Limb (tissue), 2 donors: ENCODE measurements around the gene OSBP2.
"Not testable (repeated sequence)": the region's sequence is repeated elsewhere in the genome, so short reads cannot be mapped to it uniquely, and the experiment has no call there.

Experiments
- DNase-seq, 2 donors: peaks; one replicate each; pipeline ENCODE4 v3.0.0-alpha.2; 2016; ENCODE audit errors: extremely low spot score in 2 of 2

The OSBP2 gene

GRCh38 chr22:30717952-30718351, 23.3 kb downstream of the OSBP2 start:
- no peak for DNase-seq

DNA sequence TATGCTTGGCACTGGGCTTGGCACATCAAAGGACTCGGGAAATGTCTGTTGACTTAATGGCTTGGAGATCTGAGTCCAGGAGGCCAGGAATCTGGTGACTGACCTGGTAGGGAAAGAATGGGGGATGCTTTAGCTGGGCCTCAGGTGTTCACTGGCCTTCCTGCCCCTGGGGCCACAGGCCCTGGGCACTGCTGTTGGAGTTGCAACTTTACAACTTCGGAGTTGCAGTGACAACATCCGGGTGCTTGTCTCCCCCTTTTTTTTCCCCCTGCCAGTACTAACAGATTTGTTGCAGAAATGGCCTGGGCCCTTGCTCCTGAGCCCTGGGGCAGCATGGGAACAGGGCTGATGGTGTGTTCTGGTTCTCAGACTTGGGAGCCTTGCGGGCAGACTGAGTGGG, 23.8 kb downstream of the OSBP2 start:
- DNase-seq, result no peak

DNA sequence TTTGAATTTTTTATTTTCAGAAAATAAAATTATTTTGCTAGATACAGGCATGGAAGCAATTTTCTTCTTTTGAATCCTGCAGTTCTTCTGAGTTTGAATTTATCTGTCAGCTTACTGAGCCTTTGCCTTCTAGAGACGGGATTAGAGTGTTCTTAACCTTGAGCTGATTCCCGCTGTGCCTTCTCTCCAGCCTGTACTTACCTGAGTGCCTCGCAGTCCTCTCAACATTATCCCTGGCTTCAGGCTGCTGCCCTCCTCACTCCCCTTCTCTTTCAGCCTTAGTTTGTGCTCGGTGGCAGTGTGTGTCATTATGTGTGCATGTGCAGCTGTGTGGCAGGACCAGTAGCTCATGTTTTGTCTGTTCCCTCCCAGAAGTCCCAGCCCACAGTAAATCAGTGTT, 24.3 kb downstream of the OSBP2 start:
- DNase-seq, result no peak

- no peak for DNase-seq
Measured at GRCh38 chr22:30720263-30720837, 25.7 kb downstream of the OSBP2 start.

DNA sequence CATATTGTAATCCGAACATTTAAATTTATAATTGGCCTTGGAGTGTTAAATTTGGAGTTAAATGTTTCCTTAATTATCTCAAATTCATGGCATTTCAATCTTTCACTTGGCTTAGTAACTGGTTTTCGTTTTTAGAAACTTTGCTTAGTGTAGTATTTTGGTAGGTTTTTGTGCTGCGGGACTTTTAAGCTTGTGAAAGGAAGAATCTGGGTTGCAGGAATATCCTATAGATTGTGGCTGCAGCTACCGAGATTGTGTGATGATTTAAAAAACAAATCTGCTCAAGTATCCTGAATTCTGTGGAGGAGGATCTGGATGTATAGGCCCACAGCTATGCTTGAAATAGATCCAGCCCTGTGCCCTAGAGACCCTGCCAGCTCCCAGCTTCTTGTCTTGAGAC, 27.1 kb downstream of the OSBP2 start:
- no peak for DNase-seq

- DNase-seq, result no peak
Measured at GRCh38 chr22:30728826-30729225, 34.2 kb downstream of the OSBP2 start.

GRCh38 chr22:30731658-30732057, 37.0 kb downstream of the OSBP2 start:
- DNase-seq, result no peak

DNA sequence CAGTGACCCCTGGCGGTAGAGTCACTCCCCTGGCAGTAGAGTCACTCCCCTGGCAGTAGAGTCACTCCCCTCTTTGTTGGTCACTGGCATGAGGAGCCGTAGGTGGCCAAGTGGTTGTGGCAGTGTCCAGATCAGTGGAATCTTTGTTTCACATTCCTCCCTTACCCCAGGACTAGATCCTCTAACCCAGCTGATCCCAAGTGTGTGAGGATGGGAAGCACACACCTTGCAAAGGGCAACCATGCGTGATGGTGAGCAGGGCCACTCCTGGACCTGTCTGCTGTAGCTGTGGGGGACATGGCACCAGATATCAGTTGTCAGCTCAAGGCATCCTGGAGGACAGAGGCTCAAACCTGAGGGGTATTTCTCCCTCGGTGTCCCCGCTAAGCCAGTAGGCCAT, 37.8 kb downstream of the OSBP2 start:
- DNase-seq, result no peak

DNA sequence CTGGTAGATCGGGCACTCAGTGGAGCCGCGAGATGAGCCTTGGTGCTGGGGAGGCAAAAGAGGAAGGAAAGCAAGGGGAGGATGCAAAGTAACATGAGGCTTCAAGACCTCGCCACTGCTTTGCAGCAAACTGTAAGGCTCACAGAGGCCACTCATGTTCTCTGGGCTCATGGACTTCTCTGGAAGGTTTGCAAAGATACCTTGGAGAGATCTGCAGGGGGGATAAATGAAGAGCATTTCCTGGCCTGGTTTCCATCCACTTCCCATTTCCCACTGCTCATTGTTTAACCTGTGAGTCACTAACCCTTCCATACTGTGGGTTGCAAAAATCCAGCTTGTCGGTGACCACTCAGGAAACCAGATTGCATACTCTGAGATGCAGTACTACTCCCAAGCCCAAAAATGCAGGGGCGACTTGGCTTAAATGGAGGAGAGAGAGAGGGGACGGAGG, 38.5 kb downstream of the OSBP2 start:
- DNase-seq, result no peak

DNA sequence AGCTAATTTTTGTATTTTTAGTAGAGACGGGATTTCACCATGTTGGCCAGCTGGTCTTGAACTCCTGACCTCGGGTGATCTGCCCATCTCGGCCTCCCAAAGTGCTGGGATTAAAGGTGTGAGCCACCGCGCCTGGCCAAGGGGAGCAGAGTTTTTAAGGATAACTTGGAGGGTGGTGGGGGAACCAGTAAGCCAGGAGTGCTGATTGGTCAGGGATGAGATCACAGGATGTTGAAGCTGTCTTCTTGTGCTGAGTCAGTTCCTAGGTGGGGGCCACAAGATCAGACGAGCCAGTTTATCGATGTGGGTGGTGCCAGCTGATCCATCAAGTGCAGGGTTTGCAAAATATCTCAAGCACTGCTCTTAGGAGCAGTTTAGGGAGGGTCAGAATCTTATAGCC, 45.3 kb downstream of the OSBP2 start:
- not testable (repeated sequence) for DNase-seq

- DNase-seq, result not testable (repeated sequence)
Measured at GRCh38 chr22:30740511-30740910, 45.8 kb downstream of the OSBP2 start.

DNA sequence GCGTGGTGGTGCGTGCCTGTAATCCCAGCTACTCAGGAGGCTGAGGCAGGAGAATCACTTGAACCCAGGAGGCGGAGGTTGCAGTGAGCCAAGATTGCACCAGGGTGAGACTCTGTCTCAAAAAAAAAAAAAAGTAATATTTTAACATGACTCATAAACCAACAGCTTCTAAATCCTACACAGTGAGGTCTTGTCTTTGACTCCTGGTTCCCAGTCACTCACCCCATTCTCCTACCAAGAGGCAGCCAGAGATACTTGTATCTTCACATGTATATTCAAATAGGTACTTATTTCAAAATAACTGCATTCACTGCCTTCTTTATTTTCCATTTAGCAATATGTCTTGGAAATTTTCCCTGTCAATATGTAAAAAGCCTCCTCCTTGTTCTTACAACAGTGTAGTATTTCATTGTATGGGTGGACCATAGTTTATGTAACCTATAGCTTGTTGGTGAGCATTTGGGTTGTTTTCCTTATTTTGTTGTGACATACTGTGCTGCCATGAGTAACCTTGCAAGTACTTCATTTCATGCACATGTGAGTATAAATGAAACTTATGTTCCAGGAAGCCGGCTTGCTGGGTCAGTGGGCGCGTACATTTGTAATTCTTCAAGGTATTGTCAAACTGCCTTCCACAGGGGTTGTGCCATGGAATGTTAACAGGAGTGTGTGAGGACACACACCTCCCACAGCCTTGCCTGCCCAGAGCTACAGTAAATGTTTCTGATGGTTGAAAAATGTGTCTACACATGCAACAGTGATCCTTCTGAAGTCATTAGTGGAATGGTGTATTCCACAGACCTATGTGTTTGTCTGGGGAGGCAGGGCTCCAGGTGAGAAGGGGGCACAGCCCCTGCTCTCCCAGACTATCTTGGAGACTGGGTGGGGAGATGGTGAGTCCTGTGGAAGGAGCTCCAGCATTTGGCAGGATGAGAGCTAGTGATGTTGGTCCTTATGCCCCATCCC, 47.9 kb downstream of the OSBP2 start:
- DNase-seq, result no peak

DNA sequence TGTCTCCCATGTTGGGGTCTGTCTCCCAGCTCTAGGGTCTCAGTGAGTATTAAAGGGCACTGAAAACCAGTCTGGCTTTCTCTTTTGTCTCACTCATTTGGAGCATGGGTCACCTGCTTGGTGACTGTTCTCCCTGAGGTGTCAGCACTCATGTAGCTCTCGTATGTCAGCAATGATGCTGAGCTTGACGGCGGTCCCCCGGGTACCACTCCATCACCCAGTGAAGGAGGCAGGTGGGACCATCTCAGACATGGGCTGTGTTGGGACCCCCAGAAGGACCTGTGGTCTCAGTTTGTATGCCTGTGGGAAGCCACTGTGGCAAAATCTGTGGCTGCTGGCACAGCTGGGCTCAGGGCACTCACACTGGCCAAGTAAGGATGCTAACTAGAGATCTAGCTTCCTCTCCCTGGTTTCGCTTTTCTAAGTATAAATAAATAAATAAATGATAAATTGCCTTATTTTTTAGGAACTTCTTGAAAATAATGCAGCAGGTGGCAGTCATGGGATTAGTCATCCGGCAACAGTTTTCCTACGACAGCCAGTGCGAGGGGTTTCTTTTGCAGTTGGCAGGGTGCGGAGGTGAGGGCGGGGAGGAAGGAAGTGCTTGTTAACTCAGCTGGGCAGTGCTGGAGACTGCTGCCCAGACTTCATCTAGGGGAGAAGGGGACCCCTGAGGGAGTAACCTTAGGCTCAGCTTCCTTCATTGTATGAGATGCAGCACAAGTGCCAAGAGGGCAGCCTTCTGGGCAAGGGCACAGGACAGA, 48.8 kb downstream of the OSBP2 start:
- no peak for DNase-seq

DNA sequence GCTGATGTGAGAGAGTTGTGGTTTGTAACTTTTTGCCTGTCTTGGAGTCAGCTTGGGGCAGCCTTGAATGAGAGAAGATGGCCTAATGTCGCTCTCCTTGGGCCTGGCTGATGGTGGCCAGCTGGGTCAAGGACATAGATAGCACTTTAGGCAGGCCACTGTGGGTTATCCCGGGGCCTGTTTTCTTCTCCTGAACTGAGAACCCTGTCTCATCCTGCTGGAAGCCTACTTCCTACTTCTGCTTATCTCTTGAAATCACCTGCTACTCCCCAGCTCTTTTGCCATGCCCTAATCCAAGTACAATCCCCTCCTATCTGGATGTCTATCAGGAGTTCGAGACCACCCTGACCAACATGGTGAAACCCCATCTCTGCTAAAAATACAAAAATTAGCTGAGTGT, 49.5 kb downstream of the OSBP2 start:
- no peak for DNase-seq

DNA sequence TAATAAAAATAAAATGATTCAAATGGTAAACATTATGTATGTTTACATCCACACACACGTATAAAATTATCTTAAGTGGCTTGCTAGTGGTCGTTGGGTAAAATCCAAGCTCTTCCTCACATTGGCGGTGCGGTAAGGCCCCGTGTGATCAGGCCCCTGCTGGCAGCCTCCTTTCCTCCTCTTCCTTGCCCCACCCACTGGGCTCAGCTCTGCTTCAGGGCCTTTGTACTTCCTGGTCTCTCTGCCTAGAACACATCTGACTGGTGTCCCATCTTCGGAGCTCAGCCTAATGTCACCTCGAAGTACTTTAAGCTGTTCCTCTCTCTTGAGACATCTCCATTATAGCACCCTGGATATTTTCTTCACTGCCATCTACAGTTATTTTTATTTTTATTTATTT, 52.8 kb downstream of the OSBP2 start:
- DNase-seq, result no peak

DNA sequence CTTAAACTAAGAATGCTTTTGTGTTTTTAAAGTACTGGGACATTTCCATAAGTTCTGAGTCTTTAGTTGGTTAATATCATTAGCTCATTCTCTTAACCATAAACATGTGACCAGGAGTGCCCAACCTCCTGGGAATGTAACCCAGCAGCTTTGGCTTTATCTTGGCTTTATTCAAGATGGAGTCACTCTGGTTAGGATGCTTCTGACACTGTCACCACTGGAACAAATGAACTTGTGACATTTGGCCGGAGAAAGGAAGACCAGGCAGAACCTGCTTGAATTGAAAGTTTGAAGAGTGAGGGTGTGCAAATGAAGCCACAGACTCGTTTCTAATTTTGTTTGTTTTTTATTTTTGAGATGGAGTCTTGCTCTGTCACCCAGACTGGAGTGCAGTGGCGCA, 54.6 kb downstream of the OSBP2 start:
- DNase-seq, result no peak

DNA sequence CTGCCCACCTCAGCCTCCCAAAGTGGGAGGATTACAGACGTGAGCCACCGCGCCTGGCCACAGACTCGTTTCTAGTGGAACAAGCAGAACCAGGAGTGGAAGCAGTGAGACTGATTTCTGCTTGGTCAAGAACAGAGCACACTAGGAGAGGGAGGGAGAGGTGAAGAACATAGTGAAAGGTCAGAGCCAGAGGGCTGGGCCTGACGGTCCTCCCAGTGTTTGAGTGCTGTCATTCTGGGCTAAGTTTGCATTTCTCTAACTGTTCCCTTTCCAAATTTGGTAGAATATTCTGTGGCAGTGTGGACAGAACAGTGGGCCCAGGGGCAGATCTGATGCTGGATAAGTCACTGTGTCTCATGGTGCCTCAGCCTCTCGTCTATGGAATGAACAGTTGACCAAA, 55.2 kb downstream of the OSBP2 start:
- DNase-seq, result no peak

- no peak for DNase-seq
Measured at GRCh38 chr22:30751529-30751928, 56.9 kb downstream of the OSBP2 start.

DNA sequence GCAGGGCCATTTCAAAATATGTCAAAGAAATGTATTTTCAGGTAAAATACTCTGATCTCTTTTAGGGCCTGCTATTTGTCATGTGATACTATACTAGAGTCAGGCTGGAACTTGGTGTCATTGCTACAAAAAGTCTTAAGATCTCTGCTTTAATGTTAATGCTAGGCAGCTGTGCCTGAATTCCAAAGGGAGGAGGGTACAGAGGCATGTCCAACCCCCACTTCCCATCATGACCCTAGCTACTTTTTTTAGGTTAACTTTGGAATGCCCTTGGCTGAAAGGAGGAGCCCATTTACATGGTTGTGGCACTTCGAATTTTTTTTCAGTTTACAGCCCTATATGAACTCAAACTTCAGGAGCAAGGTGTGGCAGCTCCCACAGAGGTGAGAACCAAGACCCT, 58.1 kb downstream of the OSBP2 start:
- DNase-seq, result no peak

DNA sequence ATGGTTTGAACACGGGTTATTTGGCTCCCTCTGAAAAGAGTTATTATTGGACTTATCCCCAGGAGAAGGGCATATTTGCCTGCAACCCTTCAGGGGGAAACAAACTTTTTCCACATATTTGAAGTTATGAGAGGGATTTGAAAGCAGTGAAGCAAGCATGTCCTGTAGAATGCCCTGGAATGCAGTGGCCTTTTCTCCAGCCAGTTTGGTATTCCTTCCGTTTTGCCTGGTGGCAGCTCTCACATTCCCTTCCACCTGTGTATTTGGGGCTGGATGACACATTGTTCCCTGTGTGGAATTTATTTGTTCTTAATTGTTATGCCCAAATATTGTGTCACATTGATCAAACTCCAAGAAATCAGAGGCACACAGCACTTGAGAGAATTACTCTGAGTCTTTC, 59.0 kb downstream of the OSBP2 start:
- DNase-seq, result no peak

GRCh38 chr22:30754521-30754920, 59.8 kb downstream of the OSBP2 start:
- DNase-seq, result no peak
